Right renal cortex interstitium (tissue), 3 donors: ENCODE results near the gene ACAA1. TPM values are rescaled to one million over a fixed set of nuclear protein-coding genes. Genes with fewer than 3 reads are reported as not detected.
A peak's percentile ranks its signal among the peaks of the same experiment; 100 is the strongest.
"Not testable (repeated sequence)": the region's sequence is repeated elsewhere in the genome, so short reads cannot be mapped to it uniquely, and the experiment has no call there.

ENCODE experiments used
- DNase-seq, 3 donors: peaks; one replicate each; pipeline ENCODE4 v3.0.0-alpha.2; 2013; ENCODE audit warnings: low read depth in 3 of 3, low spot score in 2 of 3
- polyA plus RNA-seq, 3 donors: library from polyadenylated mRNA; unstranded; fragments of 120-200 nt; gene quantifications; one replicate each; pipeline ENCODE4 v1.2.1, GENCODE V29; 2013; ENCODE audit not compliant: insufficient read length in 3 of 3

Gene ACAA1, protein sequence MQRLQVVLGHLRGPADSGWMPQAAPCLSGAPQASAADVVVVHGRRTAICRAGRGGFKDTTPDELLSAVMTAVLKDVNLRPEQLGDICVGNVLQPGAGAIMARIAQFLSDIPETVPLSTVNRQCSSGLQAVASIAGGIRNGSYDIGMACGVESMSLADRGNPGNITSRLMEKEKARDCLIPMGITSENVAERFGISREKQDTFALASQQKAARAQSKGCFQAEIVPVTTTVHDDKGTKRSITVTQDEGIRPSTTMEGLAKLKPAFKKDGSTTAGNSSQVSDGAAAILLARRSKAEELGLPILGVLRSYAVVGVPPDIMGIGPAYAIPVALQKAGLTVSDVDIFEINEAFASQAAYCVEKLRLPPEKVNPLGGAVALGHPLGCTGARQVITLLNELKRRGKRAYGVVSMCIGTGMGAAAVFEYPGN
- 100 to 1,000 TPM; 121 to 145 (median 144) TPM for polyA plus RNA-seq

DNA sequence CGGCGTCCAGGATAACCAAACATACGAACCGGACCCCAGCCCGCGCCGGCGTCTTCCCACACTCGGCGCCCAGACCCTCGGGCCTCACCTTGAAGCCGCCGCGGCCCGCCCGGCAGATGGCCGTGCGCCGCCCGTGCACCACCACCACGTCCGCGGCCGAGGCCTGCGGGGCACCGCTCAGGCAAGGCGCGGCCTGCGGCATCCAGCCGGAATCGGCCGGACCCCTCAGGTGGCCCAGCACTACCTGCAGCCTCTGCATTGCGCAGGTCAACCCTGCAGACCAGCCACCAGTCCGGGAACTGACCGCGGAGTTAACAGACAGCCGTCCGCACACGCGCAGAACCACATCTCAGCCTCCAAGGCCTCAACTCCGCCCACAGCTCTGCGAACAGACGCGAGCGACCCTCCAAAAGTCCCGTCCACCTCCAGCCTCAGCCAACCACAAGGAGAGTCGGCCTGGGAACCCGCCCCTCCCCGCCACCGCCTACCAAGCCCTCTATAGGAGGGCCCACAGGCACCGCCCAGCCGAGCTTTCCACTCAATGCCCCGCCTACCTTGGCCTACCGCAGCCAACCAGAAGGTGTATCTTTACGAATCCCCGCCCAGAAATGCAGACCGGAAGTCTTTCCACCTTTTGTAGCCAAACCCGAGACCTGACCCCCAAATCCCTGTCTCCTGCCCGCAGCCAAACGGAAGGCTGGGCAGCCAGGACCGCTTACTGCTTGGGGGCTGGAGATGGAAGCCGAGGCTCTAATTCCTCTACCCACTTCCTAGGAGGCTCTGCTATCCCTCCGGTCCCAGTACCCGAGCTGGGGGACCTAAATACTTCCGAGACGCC is at the start of gene ACAA1:
TSS of gene ACAA1 (minus strand) at position 351 of the 838 bp plus-strand sequence. CDS start at position 259, 92 bp downstream.
- peak; percentile 94 to 97 (median 94) for DNase-seq

DNA sequence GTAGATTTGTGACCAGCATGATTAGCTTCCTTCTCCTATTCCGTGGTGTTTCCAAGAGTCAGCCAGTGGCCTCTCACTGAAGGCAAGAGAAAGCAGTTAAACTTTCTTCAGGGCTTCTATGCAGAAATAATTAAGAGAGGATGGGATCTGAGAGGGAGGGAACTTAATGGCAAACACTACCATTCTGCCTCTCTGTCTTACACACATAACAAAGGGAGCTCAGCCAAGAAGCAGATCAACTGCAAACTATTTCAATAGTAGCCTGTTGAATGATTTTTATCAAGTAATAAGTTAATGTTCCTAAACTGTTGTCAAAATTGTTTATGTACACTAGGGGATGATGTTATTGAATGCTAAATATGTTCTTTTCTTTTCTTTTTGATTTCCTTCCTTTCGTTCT is 40.3 kb upstream of the ACAA1 start:
- no peak for DNase-seq

DNA sequence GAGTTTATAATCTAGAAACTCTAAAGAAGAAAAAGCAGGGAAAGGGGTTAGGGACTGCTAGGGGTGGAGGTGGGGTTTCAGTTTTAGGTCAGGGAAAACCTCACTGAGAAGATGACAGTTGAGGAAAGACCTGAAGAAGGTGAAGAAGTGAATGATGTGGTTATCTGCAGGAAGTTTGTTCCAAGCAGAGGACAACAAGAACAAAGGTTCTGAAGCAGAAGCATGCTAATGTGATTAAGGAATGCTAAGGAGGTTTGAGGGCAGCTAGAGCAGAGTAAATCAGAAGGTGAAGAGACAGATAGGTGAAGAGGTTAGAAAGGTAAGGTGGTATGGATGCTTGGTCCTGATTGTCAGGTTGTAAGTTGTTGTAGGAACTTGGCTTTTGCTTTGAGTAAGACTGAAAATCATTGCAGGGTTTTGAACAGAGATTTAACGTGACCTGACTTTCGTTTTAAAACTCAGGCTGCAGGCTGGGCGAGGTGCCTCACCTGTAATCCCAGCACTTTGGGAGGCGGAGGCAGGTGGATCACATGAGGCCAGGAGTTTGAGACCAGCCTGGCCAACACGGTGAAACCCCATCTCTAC is 37.0 kb upstream of the ACAA1 start:
- DNase-seq = no peak

DNA sequence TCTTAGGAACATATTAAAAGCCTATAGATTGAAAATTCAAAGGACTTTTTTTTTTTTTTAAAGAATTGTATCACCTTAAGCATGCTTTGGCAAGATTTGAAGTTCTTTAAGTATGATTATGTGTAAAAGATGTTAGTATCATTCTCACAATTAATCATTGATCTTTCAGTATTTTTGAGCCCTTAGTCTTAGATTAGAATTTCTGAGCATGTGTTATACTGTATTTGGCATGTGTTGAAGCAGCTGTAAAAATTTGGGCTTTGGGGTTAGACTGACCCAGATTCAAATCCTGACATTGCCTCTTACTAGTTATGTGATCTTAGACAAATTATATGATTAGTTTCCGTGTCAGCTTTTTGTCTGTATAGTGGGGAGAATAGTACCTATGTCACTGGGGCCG is 34.7 kb upstream of the ACAA1 start:
- no peak for DNase-seq

DNA sequence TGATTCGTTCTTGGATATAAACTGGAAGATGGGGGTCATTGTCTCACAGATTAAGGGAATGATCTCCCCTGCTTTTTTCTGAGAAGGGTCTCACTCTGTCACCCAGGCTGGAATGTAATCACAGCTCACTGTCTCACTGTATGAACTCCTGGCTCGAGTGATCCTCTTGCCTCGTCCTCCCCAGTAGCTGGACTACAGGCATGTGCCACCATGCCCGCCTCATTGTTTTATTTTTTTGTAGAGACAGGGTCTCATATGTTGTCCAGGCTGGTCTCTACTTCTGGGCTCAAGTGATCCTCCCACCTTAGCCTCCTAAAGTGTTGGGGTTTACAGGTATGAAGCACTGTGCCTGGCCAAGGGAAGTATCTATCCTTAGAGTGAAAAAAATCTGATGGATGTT is 33.8 kb upstream of the ACAA1 start:
- no peak for DNase-seq

DNA sequence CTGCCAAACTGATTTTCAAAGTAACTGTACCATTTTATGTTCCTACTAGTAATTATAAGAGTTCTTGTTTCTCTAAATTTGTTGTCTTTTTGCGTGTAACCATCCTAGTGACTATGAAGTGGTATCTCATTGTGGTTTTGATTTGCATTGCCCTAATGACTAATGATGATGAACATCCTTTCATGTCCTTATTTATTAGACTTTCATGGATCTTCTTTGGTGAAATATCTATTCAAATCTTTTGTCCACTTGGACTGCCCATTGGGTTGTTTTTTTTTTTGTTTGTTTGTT is 32.0 kb upstream of the ACAA1 start:
- no peak for DNase-seq

DNA sequence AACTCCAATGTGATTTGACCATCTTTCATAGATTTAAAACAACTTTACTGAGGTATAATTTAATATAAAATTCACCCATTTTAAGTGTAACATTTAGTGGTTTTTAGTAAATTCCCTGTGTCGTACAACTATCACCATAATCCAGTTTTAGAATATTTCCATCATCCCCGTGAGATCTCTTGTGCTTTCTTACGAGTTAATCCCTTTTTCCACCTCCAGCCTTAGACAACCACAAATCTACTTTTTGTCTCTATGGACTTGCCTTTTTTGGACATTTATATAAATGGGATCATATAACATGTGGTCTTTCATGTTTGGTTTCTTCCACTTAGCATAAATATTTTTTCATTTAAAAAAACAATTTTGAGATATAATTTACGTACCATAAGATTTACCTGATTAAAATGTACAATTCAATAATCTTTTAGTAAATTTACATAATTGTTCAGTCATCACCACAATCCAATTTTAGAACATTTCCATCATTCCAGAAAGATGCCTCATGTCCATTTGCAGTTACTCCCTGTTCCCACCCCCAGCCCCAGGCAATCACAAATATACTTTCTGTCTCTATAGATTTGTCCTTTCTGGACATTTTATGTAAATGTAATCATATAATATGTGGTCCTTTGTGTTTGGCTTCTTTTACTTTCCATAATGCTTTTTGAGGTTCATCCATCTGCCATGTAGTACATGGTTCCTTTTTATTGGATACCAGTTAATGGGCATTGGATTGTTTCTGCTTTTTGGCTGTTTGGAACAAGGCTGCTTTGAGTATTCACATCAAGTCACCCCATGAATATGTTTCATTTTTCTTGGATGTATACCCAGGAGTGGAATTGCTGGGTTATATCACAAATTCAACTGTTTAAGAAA is 31.5 kb upstream of the ACAA1 start:
- DNase-seq = no peak

DNA sequence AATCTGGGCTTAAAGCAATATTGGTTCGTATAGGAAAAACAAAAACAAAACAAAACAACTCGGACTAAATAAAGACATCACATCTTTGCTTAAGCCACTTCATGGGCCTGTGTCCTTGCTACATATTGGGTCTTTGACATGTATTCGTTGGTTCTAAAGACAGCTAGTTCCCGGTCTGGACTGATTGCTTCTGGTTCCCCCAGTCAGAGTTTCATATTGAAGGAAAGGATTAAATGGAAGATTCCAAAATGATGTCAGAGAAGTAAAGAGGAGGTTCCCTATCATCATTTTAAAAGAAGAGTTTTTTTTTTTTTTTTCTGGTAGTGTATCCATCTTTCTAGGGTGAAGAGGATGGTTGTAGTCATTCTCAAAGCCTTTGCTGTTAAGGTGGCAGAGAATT is 30.7 kb upstream of the ACAA1 start:
- no peak for DNase-seq

DNA sequence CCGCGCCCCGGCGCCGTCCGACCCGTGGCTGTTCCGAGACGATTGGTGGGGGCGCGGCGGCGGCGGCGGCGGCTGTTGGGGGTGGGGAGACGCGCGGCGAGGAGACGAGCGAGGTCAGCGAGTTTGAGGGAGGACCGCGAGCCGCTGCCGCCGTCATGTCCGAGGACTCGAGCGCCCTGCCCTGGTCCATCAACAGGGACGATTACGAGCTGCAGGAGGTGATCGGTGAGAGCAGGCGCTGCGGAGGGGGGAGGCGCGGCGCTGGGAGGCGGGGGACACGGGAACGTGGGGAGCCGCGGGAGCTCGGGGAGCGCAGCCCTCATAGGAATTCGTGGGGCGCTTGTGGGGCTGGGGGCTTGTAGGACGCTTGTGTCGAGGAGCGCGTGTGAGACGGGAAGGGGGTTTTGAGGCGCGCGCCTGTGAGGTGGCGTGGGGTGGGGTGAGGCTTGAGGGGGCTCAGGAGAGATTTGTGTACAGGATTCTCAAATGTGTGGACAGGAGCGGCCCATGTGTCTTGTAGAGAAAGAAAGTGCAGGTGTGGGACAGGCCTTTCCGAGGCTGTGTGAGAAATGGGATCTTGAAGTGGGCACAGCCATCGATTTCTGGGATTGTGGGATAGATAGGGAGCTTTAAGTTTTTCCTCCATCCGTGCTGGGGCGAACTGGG is 28.9 kb upstream of the ACAA1 start:
- peak in 1 of 3 donors; percentile 23 for DNase-seq

DNA sequence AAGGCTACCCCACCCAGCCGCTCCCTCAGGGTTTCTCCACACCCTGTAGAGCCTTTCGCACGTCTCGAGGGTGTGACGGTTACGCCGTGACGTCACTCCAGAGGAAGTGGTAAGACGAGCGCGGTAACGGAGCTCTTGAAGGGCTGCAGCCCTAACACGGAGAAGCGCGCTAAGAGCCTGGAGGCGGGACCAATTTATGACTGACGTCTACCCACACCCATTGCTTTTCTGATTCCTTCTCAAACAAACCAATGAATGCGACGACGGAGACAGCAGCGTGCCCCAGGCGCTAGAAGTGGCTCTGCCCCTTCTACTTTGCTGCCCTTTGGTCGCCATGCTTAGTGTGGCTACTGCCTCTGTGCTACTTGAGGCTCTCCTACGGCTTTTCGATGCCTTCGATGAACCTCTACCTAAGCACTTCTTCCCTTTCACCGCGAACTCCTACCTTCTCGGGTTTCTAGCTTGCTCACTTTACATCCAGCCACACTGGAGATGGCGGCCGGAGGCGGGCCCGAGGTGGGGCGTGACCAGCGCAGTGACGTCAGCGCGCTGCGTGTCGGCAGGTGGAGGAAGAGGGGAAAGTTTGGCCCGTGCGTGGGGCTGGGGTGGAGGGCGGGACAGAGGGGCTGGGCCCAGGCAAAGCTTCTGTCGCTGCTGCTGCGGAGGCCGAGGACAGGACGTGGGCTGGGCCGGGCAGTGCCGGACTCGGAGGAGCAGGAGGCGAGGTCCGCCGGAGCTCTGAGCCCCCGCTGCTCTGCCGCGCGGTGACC is 28.2 kb upstream of the ACAA1 start, which contains the start of gene OXSR1:
TSS of gene OXSR1 (plus strand) at position 586 of the 770 bp plus-strand sequence. CDS start 340 bp downstream, outside the sequence.
- DNase-seq = peak; percentile 98 to 99 (median 99)

DNA sequence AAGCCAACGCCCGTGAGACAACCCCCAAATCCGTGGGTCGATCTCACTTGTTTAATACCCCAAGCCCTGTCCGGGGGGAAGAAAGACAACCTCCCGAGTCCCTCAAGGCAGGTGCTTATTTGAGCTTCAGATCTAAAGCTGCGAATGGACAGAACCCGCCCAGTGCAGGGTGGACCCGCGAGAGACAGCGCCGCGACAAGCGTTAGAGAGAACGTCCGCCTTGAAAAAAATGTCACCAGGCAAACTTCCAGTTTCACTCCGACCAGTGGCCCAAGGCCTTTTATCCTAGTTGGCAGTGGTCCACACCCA is 27.7 kb upstream of the ACAA1 start:
- no peak for DNase-seq

DNA sequence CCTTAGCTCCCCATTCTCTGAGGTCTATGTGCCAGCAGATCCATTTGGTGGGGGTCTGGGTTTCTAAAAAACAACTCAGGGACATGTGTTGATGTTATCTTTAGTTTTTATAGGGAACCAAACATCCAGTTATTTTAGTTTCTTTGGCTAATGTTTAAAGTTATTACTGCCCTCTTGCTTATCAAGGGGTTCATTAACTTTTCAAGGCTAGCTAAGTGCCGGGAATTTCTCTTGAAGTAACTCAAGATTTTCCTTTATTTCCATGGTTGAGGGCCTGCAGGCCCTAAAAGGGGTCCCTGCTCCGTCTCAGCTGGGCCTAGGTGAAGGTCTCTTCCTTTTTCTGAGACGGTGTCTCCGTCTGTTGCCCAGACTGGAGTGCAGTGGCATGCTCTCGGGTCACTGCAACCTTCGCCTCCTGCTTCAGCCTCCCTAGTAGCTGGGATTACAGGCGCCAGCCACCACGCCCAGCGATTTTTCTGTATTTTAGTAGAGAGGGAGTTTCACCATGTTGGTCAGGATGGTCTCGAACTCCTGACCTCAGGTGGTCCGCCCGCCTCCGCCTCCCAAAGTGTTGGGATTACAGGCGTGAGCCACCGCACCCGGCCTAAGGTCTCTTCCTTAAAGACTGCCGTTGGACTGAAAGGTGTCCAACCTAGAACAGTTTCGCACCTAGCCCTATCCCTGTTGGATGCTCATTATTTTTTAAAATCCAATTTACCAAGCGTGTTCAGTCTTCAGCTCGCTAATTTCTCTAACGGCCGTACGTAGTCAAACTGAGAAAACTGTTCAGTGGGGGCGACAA is 27.1 kb upstream of the ACAA1 start:
- no peak for DNase-seq

DNA sequence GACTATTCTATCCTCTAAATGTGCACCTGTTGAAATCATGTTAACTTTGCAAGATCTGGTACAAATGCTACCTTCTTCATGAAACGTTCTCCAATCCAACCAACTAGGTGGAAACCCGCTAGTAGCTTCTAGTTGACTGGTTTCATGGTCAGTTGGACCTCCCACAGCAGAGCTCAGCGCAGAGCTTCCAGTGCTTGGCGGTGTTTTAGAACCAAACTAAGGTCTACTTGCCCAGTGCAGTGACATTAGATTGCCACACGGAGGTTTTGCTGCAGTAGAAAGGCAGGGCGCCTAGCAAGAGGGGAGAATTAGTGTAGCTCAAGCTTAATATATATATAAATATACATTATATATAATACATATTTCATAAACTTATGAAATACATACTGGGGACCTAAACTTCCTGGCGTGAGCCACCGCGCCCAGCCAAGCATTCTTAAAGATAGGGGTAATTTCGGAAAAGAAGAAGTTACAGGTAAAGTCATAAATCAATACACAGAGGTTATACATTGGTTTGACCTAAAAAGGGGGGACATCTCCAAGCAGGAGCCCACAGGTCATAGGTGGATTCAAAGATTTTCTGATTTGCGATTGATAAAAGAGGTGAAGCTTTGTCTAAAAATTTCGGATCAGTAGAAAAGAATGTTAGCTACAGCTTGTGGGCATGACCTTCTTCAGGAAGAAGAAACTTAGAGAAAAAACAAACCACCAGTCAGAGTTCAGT is 26.4 kb upstream of the ACAA1 start:
- no peak for DNase-seq

DNA sequence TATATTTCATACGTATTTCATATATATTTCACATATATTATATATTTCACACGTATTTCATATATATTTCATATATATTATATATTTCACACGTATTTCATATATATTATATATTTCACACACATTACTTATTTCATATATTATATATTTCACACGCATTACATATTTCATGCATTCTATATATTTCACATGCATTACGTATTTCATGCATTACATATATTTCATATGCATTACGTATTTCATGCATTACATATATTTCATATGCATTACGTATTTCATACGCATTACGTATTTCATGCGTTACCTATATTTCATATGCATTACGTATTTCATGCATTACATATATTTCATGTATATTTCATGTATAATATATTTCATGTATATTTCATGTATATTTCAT is 23.8 kb upstream of the ACAA1 start:
- not testable (repeated sequence) for DNase-seq

DNA sequence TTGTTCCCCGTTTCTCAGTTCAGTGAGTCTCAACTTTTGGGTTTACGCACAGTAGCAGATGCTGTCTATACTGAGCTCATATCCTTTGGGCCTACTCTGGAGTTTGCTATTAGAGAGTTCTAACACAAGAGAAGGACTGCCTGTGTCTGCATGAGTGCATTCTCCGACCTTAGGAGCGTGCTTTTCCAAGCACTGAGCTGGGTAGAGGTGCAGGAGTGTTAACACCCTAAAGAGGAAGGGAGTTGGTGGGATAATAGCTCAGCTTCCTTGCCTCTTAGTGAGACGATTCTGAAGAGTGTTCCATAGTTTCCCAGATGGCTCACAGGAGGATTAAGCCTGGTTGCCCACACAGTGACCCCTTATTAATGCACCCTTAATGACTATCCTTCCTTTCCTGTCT is 21.5 kb upstream of the ACAA1 start:
- no peak for DNase-seq

DNA sequence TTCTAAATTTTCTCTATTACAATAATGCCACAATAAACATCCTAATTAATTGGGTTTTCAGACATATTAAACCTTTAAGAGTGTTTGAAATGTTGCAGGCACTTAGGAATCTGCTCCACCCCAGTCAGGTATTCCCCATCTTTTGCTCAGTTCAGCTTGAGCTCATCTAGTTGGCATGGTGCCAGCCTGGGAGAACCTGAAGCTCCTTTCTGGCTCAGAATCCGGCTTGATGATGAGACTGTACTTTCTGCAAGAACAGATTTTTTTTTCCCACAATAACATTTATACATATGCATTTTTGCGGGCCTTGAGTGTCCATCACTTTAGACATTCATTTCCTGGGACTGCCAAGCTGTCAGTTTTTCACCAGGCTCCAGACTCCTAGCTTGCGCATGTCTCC is 20.7 kb upstream of the ACAA1 start:
- no peak for DNase-seq

DNA sequence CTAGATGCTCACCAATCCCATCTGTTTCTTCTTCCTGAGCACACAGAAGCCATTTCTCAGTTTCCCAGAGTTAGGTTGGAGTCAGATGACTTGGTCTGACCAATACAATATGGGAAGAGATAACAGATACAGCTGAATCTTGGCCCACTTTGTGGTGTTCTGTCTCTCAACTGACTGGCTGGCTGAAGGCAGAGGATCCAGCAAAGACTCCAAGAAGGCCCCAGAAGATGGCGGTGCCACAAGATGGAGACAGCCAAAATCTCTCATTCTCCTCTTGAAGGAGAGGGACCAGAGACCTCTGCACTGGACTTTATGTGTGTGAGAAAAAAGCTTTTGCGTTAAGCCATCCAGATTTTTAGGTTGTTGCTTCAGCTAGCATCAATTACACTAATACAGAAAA is 20.2 kb upstream of the ACAA1 start:
- DNase-seq = no peak

DNA sequence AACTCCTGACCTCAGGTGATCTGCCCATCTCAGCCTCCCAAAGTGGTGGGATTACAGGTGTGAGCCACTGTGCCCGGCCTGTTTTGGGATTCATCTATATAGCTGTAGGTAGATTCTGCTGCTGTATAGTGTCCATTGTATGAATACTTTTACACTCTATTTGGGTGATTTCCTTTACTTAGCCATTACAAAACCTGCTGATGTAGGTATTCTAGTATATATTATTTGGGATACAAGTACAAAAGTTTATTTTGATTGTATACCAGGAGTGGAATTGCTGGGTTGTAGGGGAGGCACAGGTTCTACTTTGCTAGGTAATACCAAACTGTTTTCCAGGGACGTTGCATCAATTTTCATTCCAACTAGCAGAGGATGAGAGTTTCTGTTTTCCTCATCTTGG is 18.9 kb upstream of the ACAA1 start:
- no peak for DNase-seq
